Right lobe of liver (tissue), 4 donors: Measurements from ENCODE around the gene CPSF6.

Experiments
- CTCF ChIP-seq, 4 donors: fragments of 200-600 bp in 3 of 4; fragments of 450-650 bp in 1 of 4; IDR thresholded peaks; one replicate each; pipeline versions ENCODE4 v1.5.1 to v1.8.0; 2016 to 2022; ENCODE audit warnings: antibody characterized with exemption in 4 of 4, mild to moderate bottlenecking in 2 of 4
- POLR2A ChIP-seq: fragments of 450-650 bp; IDR thresholded peaks from one replicate; pipeline ENCODE4 v1.6.1; 2017; ENCODE audit warnings: antibody characterized with exemption, mild to moderate bottlenecking
- donor health status: DM: no; HTN: no; CAD: no.
- donor health status: DM: no; HTN: no; CAD: no.
- donor health status: DM: no; HTN: yes; CAD: no.

DNA sequence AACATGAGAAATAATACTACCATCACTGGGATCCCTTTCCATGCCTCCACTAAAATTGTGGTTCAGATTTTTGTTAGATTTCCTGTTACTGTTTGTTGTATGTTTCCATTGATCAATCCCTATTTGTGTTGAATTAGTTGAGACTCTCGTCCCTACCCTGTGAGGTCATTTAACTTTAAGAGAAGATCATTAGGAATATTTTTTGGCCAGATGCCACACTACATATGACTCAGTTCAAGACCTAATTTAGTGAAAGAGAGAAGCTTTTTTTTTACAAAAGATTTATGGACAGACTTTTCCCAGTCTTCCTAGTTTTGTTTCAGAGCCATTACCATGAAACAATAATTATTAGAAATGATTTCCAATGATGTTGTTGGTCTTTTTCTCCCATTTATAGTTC lies 35.5 kb downstream of the CPSF6 start:
- TF ChIP-seq POLR2A (no peak), CTCF (IDR thresholded peaks at IDR 0.05) (no peak)
